Endothelial cell (in vitro differentiated cells): ENCODE measurements around the gene FAM209A. TPM values are rescaled to one million over a fixed set of nuclear protein-coding genes. Genes with fewer than 3 reads are reported as not detected.

Source experiments
- DNase-seq: peaks from one replicate; pipeline ENCODE4 v3.0.0; 2021; ENCODE audit warnings: low spot score
- H3K27ac Mint-ChIP-seq: one replicate; pipeline ENCODE4 v1.8.0; 2021; ENCODE audit warnings: mixed read lengths, inconsistent platforms; ENCODE audit not compliant: unreplicated experiment
- H3K27me3 Mint-ChIP-seq: one replicate; pipeline ENCODE4 v1.8.0; 2021; ENCODE audit warnings: mild to moderate bottlenecking, moderate library complexity, mixed read lengths, inconsistent platforms; ENCODE audit not compliant: unreplicated experiment
- H3K36me3 Mint-ChIP-seq: one replicate; pipeline ENCODE4 v1.8.0; 2021; ENCODE audit warnings: mild to moderate bottlenecking, low read depth, mixed read lengths, inconsistent platforms; ENCODE audit not compliant: unreplicated experiment
- H3K4me1 Mint-ChIP-seq: one replicate; pipeline ENCODE4 v1.8.0; 2021; ENCODE audit warnings: mild to moderate bottlenecking, mixed read lengths, inconsistent platforms; ENCODE audit not compliant: unreplicated experiment
- H3K4me3 Mint-ChIP-seq: one replicate; pipeline ENCODE4 v1.8.0; 2021; ENCODE audit warnings: mild to moderate bottlenecking, mixed read lengths, inconsistent platforms; ENCODE audit not compliant: unreplicated experiment
- H3K9me3 Mint-ChIP-seq: one replicate; pipeline ENCODE4 v1.8.0; 2021; ENCODE audit warnings: mixed read lengths, inconsistent platforms; ENCODE audit not compliant: unreplicated experiment
- CTCF ChIP-seq: fragments of 200-600 bp; sonication (generic); IDR thresholded peaks from one replicate; pipeline ENCODE4 v1.5.0; 2021; ENCODE audit warnings: antibody characterized with exemption; ENCODE audit not compliant: unreplicated experiment
- total RNA-seq: library from RNA; stranded (reverse); fragmentation: NEBNext Ultra II Directional; extraction: Animal tissue kit (Norgen Biotek cat#: 25700); gene quantifications from one replicate; pipeline ENCODE4 v1.2.1, GENCODE V29; 2021; ENCODE audit not compliant: unreplicated experiment

FAM209A gene
- total RNA-seq, 1 donor from 2014 or later = 0.36 TPM

DNA sequence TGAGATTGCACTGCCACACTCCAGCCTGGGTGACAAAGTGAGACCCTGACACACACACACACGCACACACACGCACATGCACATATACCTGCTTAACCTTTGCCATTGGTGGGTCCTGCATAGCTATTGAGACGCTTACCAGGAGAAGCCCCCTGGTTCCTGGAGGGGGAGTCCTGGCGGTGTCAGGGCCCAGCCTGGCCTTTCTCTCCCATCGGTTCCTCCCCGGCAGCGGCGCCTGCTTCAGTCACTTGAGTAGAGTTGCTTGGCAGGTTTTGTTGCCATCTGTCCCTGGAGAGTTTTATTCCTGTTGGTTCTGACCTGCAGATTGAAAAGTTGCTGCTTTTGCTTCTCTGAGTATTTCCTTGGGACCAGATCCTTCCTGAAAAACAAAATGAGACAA is 20.6 kb upstream of the FAM209A start:
- Mint-ChIP-seq H3K27ac (peak overlapping the region; percentile 12), H3K36me3 (no peaks in the 10 kb centered on the region), H3K4me3 (no peak overlapping the region), H3K9me3 (no peaks in the 10 kb centered on the region), H3K4me1 (peaks cover 24% of the 10 kb centered on the region), H3K27me3 (peaks cover 1% of the 10 kb centered on the region)
- TF ChIP-seq CTCF = no peak
- DNase-seq = no peak

GRCh38 chr20:56504373-56505005 is 20.1 kb upstream of the FAM209A start:
- H3K36me3 Mint-ChIP-seq = no peaks in the 10 kb centered on the region
- peak; percentile 47 for DNase-seq
- peaks cover 24% of the 10 kb centered on the region for H3K4me1 Mint-ChIP-seq
- H3K4me3 Mint-ChIP-seq = no peak overlapping the region
- TF ChIP-seq CTCF = peak; percentile 59
- no peaks in the 10 kb centered on the region for H3K9me3 Mint-ChIP-seq
- peaks cover 1% of the 10 kb centered on the region for H3K27me3 Mint-ChIP-seq
- peak overlapping the region; percentile 12 for H3K27ac Mint-ChIP-seq

DNA sequence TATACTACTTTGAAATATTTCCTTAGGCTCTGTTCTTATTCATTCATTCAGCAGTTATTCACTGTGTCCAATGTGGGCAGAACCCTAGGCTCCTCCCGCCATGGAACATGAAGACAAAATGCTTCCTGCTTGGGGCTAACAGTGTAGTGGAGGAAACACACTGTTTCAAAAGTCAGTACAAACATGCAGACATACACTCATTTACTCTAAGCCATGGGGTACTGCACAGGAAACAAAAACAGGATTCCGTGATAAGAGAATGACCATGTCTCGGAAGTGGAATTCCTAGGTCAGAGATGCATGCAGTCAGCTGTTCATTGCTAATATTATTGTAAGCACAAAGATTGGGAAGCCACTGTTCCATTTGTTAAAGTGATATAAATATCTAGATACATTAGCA is 18.4 kb upstream of the FAM209A start:
- no peak for TF ChIP-seq CTCF
- Mint-ChIP-seq H3K4me3 (no peak overlapping the region), H3K9me3 (no peaks in the 10 kb centered on the region), H3K27me3 (peaks cover 1% of the 10 kb centered on the region), H3K4me1 (peaks cover 24% of the 10 kb centered on the region), H3K27ac (peak overlapping the region; percentile 62), H3K36me3 (no peaks in the 10 kb centered on the region)
- peak; percentile 10 for DNase-seq

DNA sequence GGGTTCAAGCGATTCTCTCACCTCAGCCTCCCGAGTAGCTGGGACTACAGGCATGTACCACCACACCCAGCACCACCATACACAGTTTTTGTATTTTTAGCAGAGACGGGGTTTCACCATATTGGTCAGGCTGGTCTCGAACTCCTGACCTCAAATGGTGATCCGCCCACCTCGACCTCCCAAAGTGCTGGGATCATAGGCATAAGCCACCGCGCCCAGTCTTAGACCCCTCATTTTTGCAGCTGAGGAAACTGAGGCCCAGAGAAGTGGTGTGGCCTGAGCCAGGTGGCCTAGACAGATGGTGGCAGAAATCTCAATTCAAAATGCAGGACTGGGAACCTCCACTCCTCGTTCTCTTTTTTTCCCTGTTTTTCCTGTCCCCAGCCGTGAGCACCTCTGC is 12.6 kb upstream of the FAM209A start:
- TF ChIP-seq CTCF = no peak
- no peak for DNase-seq
- Mint-ChIP-seq H3K9me3 (no peaks in the 10 kb centered on the region), H3K27ac (no peak overlapping the region), H3K27me3 (peaks cover 1% of the 10 kb centered on the region), H3K4me3 (no peak overlapping the region), H3K36me3 (peaks cover 9% of the 10 kb centered on the region), H3K4me1 (no peaks in the 10 kb centered on the region)

GRCh38 chr20:56513161-56514150 is 11.1 kb upstream of the FAM209A start:
- Mint-ChIP-seq H3K36me3 (peaks cover 21% of the 10 kb centered on the region), H3K4me3 (no peak overlapping the region), H3K27me3 (no peaks in the 10 kb centered on the region), H3K27ac (no peak overlapping the region), H3K9me3 (no peaks in the 10 kb centered on the region), H3K4me1 (no peaks in the 10 kb centered on the region)
- DNase-seq = no peak
- TF ChIP-seq CTCF = no peak
